Memory B cell (primary cell): Measurements from ENCODE around the gene APPBP2.
"Not testable (repeated sequence)": the region's sequence is repeated elsewhere in the genome, so short reads cannot be mapped to it uniquely, and the experiment has no call there.

Experiments used
- ATAC-seq: fragments of 150-1000 bp; cut with Tn5 transposase; 2 replicates; pipeline ENCODE4 v1.10.0; 2021; ENCODE audit warnings: low read depth, mild to moderate bottlenecking, moderate library complexity
- DNase-seq, 2 donors: peaks; one replicate each; pipeline ENCODE4 v3.0.0; 2022; ENCODE audit warnings: low spot score in 2 of 2
- H3K27ac Mint-ChIP-seq: one replicate; pipeline ENCODE4 v1.8.0; 2022; ENCODE audit warnings: mild to moderate bottlenecking, moderate library complexity, mixed read lengths
- H3K27me3 Mint-ChIP-seq: one replicate; pipeline ENCODE4 v1.8.0; 2022; ENCODE audit warnings: mixed read lengths
- H3K36me3 Mint-ChIP-seq: one replicate; pipeline ENCODE4 v1.8.0; 2022; ENCODE audit warnings: mild to moderate bottlenecking, mixed read lengths
- H3K4me1 Mint-ChIP-seq: one replicate; pipeline ENCODE4 v1.8.0; 2022; ENCODE audit warnings: mixed read lengths
- H3K4me3 Mint-ChIP-seq: one replicate; pipeline ENCODE4 v1.8.0; 2022; ENCODE audit warnings: mild to moderate bottlenecking, moderate library complexity, mixed read lengths
- H3K9me3 Mint-ChIP-seq: one replicate; pipeline ENCODE4 v1.8.0; 2022; ENCODE audit warnings: mixed read lengths

Gene APPBP2

DNA sequence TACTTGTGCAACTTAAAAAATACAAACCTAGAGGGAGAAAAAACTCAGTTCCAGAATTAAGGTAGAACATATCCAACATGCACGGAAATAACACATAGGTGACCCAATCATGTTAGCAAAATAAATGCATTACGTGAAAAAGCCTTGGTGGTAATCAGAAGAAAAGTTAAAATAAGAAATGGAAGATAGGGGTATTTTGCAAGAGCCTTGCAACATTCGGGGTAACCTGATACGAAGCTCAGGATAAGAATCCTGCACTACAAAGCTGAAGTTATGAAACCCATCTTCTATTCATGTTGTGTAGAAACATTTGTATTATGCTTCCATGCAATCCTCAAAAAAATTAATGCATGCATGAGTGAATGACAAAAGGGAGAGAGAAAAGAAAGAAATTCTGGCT lies 70.7 kb downstream of the APPBP2 start:
- no peaks in the 10 kb centered on the region for H3K9me3 Mint-ChIP-seq
- ATAC-seq (no peak), DNase-seq (no peak)
- peaks cover 33% of the 10 kb centered on the region for H3K36me3 Mint-ChIP-seq
- H3K4me1 Mint-ChIP-seq, result no peaks in the 10 kb centered on the region
- no peak overlapping the region for H3K4me3 Mint-ChIP-seq
- no peaks in the 10 kb centered on the region for H3K27me3 Mint-ChIP-seq
- H3K27ac Mint-ChIP-seq, result no peak overlapping the region

DNA sequence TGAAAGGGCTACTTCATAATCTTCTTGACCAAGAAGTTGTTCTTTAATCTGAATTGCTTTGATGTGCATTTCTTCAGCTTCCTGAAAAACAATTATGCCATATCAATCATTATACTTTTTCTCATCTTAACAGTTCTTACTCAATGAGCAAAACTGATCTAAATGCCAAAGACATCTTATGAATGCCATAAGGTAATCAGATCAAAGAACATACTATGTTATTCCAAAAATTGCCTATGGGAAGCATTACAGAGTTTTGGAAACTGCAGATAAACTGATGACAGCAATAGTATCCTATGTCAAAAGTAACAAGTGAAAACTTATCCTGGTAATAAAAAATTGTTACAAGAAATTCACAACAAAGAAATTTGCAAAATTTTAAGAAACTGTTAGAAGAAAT lies 74.1 kb downstream of the APPBP2 start:
- Mint-ChIP-seq H3K27ac (no peak overlapping the region), H3K27me3 (no peaks in the 10 kb centered on the region), H3K9me3 (no peaks in the 10 kb centered on the region), H3K4me1 (no peaks in the 10 kb centered on the region), H3K4me3 (no peak overlapping the region), H3K36me3 (peaks cover 30% of the 10 kb centered on the region)
- no peak for DNase-seq
- ATAC-seq, result no peak

DNA sequence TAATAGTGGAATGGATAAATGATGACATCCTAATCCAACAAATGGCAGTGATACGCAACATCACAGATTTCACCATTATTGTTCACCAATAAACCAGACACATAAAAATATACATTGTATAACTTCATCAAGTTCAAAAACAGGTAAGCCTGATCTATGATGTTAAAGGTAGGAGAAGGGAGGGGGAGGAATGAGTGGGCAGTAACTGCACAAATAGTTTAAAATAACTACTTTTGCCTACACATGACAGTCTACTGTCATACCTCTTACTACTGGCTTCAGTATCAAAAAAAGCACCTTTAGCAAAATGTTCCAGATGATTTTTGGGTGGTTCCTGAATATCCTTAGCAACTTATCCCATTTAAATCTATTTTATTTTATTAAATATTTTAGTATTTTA lies 75.0 kb downstream of the APPBP2 start:
- Mint-ChIP-seq H3K27ac (no peak overlapping the region), H3K27me3 (no peaks in the 10 kb centered on the region), H3K36me3 (peaks cover 25% of the 10 kb centered on the region), H3K9me3 (no peaks in the 10 kb centered on the region), H3K4me1 (no peaks in the 10 kb centered on the region), H3K4me3 (no peak overlapping the region)
- DNase-seq, result no peak
- ATAC-seq, result no peak

GRCh38 chr17:60447375-60447774 lies 78.7 kb downstream of the APPBP2 start:
- H3K4me1 Mint-ChIP-seq, result no peaks in the 10 kb centered on the region
- no peaks in the 10 kb centered on the region for H3K9me3 Mint-ChIP-seq
- ATAC-seq, result no peak
- no peak overlapping the region for H3K4me3 Mint-ChIP-seq
- no peak overlapping the region for H3K27ac Mint-ChIP-seq
- H3K27me3 Mint-ChIP-seq, result no peaks in the 10 kb centered on the region
- DNase-seq, result no peak
- H3K36me3 Mint-ChIP-seq, result peaks cover 21% of the 10 kb centered on the region

GRCh38 chr17:60445144-60445543 lies 80.9 kb downstream of the APPBP2 start:
- no peak overlapping the region for H3K27ac Mint-ChIP-seq
- DNase-seq (no peak), ATAC-seq (no peak)
- no peak overlapping the region for H3K4me3 Mint-ChIP-seq
- peaks cover 13% of the 10 kb centered on the region for H3K36me3 Mint-ChIP-seq
- no peaks in the 10 kb centered on the region for H3K27me3 Mint-ChIP-seq
- no peaks in the 10 kb centered on the region for H3K9me3 Mint-ChIP-seq
- H3K4me1 Mint-ChIP-seq, result no peaks in the 10 kb centered on the region

DNA sequence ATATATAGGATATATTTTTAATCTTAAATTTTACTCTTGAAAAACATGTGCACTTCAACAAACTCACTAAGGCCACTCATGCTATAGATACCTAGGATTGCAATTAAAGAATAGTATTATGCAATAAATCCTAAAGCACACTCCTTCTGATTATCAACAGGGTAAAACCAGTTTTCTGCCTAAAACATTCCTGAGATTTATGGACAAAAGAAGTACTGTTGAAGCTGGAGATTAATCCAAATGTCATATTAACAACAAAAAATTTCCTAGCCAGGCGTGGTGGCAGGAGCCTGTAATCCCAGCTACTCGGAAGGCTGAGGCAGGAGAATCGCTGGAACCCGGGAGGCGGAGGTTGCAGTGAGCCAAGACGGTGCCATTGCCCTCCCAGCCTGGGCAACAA lies 82.3 kb downstream of the APPBP2 start:
- ATAC-seq (no peak), DNase-seq (no peak)
- H3K27ac Mint-ChIP-seq, result no peak overlapping the region
- H3K4me1 Mint-ChIP-seq, result no peaks in the 10 kb centered on the region
- no peak overlapping the region for H3K4me3 Mint-ChIP-seq
- peaks cover 10% of the 10 kb centered on the region for H3K36me3 Mint-ChIP-seq
- no peaks in the 10 kb centered on the region for H3K27me3 Mint-ChIP-seq
- H3K9me3 Mint-ChIP-seq, result no peaks in the 10 kb centered on the region

GRCh38 chr17:60442271-60443173 lies 83.5 kb downstream of the APPBP2 start:
- Mint-ChIP-seq H3K27ac (no peak overlapping the region), H3K36me3 (peaks cover 3% of the 10 kb centered on the region), H3K4me1 (no peaks in the 10 kb centered on the region), H3K9me3 (no peaks in the 10 kb centered on the region), H3K27me3 (no peaks in the 10 kb centered on the region), H3K4me3 (no peak overlapping the region)
- ATAC-seq (no peak), DNase-seq (no peak)

- no peaks in the 10 kb centered on the region for H3K36me3 Mint-ChIP-seq
- peaks cover 2% of the 10 kb centered on the region for H3K27me3 Mint-ChIP-seq
- no peak for DNase-seq
- H3K27ac Mint-ChIP-seq, result no peak overlapping the region
- peaks cover 5% of the 10 kb centered on the region for H3K4me1 Mint-ChIP-seq
- ATAC-seq, result no peak
- H3K9me3 Mint-ChIP-seq, result no peaks in the 10 kb centered on the region
- H3K4me3 Mint-ChIP-seq, result no peak overlapping the region
Measured at GRCh38 chr17:60439501-60439900, 86.5 kb downstream of the APPBP2 start.

DNA sequence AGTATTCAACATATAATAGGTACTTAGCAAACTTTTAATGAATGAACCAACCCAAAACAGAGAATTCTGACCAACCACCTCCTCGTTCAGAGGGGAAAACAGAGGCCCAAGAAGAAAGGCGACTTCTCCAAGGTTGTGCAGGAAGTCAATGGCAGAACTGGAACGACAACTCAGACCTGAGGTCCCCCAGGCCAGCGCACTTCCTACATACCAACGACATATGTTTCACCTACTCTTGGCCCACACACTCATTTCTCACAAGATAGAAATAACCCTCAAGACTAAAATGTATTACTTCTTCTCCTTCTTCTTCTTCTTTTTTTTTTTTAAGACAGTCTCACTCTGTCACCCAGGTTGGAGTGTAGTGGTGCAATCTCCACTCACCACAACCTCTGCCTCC lies 89.4 kb downstream of the APPBP2 start:
- Mint-ChIP-seq H3K4me1 (peaks cover 5% of the 10 kb centered on the region), H3K4me3 (no peak overlapping the region), H3K9me3 (peaks cover 4% of the 10 kb centered on the region), H3K27ac (no peak overlapping the region), H3K36me3 (peaks cover 6% of the 10 kb centered on the region), H3K27me3 (peaks cover 2% of the 10 kb centered on the region)
- ATAC-seq (no peak), DNase-seq (no peak)

- peak; percentile 75 for ATAC-seq
- Mint-ChIP-seq H3K27me3 (peaks cover 2% of the 10 kb centered on the region), H3K27ac (no peak overlapping the region), H3K36me3 (peaks cover 6% of the 10 kb centered on the region), H3K4me3 (no peak overlapping the region), H3K4me1 (peaks cover 5% of the 10 kb centered on the region), H3K9me3 (peaks cover 4% of the 10 kb centered on the region)
- peak; percentile 61 to 71 for DNase-seq
Measured at GRCh38 chr17:60435244-60436167, 90.5 kb downstream of the APPBP2 start.

- not testable (repeated sequence) for ATAC-seq, H3K36me3 Mint-ChIP-seq, DNase-seq, H3K4me3 Mint-ChIP-seq, H3K4me1 Mint-ChIP-seq, H3K27me3 Mint-ChIP-seq, H3K27ac Mint-ChIP-seq, H3K9me3 Mint-ChIP-seq
Measured at GRCh38 chr17:60433021-60433997, 92.7 kb downstream of the APPBP2 start.

DNA sequence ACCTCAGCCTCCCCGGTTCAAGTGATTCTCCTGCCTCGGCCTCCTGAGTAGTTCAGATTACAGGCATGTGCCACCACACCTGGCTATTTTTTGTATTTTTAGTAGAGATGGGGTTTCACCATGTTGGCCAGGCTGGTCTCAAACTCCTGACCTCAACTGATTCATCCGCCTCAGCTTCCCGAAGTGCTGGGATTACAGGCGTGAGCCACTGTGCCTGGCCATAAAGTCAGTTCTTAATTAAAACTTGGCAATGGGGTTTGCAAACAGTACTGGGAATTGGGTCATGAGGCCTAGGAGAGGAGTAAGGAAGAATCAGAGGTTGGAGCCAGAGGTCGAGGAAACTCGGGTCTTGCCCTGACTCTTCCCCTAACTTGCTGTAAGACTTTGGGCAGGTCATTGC lies 95.5 kb downstream of the APPBP2 start:
- H3K9me3 Mint-ChIP-seq, H3K36me3 Mint-ChIP-seq, H3K27me3 Mint-ChIP-seq, DNase-seq, H3K4me1 Mint-ChIP-seq, H3K27ac Mint-ChIP-seq, H3K4me3 Mint-ChIP-seq, ATAC-seq: not testable (repeated sequence)

GRCh38 chr17:60428491-60428890 lies 97.6 kb downstream of the APPBP2 start:
- H3K4me1 Mint-ChIP-seq, ATAC-seq, H3K36me3 Mint-ChIP-seq, H3K9me3 Mint-ChIP-seq, H3K27ac Mint-ChIP-seq, H3K4me3 Mint-ChIP-seq, DNase-seq, H3K27me3 Mint-ChIP-seq: not testable (repeated sequence)
